Large intestine (tissue), 3 donors: Measurements from ENCODE around the gene COMMD4. TPM values are rescaled to one million over a fixed set of nuclear protein-coding genes. Genes with fewer than 3 reads are reported as not detected.

Experiments used
- DNase-seq, 2 donors: peaks; one replicate each; pipeline versions ENCODE4 v3.0.0 to v3.0.0-alpha.2; 2013
- H3K27ac ChIP-seq: one replicate; pipeline ENCODE4 v1.5.1; 2013; ENCODE audit warnings: low read length
- H3K27me3 ChIP-seq: 2 replicates; pipeline ENCODE4 v1.6.1; 2013; ENCODE audit warnings: low read length; ENCODE audit not compliant: control insufficient read depth, insufficient read depth
- H3K36me3 ChIP-seq: 2 replicates; pipeline ENCODE4 v1.6.1; 2013; ENCODE audit warnings: low read length; ENCODE audit not compliant: control insufficient read depth, insufficient read depth
- H3K4me1 ChIP-seq: one replicate; pipeline ENCODE4 v1.6.1; 2013; ENCODE audit warnings: low read length; ENCODE audit not compliant: control insufficient read depth, insufficient read depth
- H3K4me3 ChIP-seq: one replicate; pipeline ENCODE4 v1.5.1; 2013; ENCODE audit warnings: low read length
- H3K9me3 ChIP-seq: one replicate; pipeline ENCODE4 v1.6.1; 2013; ENCODE audit warnings: mild to moderate bottlenecking, low read depth, low read length, moderate library complexity; ENCODE audit not compliant: control insufficient read depth
- WGBS: methylation state at CpG from one replicate; pipeline ENCODE4 v1.1.5; 2013; ENCODE audit warnings: low lambda C conversion rate; ENCODE audit not compliant: insufficient coverage; 5-methylcytosine and 5-hydroxymethylcytosine counted together
- polyA plus RNA-seq: library from polyadenylated mRNA; unstranded; fragments of 120-200 nt; gene quantifications from one replicate; pipeline ENCODE4 v1.2.1, GENCODE V29; 2013

The COMMD4 gene
- polyA plus RNA-seq, 1 donor = 79.9 TPM

DNA sequence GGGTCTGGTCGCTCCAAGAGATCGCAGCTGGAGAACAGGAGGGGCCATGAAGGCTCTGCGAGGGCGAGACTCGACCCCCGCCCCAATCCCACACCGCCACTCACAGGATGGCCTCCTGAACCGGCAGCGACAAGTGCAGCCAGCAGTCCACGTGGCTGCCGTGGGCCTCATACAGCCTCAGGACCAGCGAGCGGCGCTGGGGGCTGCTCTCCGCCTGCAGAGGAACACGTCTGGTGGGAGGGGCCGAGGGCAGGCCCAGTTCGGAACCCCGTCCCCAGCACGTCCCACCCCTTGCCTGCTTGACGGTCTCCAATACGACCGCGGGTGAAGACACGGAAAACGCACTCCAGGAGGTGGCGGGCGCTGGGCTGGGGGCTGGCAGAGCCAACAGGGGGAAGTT lies 20.1 kb downstream of the COMMD4 start:
- no CpG with 5 or more reads among the region's 28 CpGs for WGBS
- Histone ChIP-seq H3K36me3 (peaks cover 67% of the 10 kb centered on the region), H3K4me1 (no peaks in the 10 kb centered on the region), H3K9me3 (no peaks in the 10 kb centered on the region), H3K4me3 (no peak overlapping the region), H3K27ac (no peak overlapping the region), H3K27me3 (no peaks in the 10 kb centered on the region)
- no peak for DNase-seq

- Histone ChIP-seq H3K4me3 (no peak overlapping the region), H3K27me3 (no peaks in the 10 kb centered on the region), H3K27ac (no peak overlapping the region), H3K36me3 (peaks cover 72% of the 10 kb centered on the region), H3K9me3 (no peaks in the 10 kb centered on the region), H3K4me1 (no peaks in the 10 kb centered on the region)
- no peak for DNase-seq
- WGBS = no CpG with 5 or more reads among the region's 20 CpGs
These were observed 20.7 kb downstream of the COMMD4 start for GRCh38 chr15:75356517-75356916.

DNA sequence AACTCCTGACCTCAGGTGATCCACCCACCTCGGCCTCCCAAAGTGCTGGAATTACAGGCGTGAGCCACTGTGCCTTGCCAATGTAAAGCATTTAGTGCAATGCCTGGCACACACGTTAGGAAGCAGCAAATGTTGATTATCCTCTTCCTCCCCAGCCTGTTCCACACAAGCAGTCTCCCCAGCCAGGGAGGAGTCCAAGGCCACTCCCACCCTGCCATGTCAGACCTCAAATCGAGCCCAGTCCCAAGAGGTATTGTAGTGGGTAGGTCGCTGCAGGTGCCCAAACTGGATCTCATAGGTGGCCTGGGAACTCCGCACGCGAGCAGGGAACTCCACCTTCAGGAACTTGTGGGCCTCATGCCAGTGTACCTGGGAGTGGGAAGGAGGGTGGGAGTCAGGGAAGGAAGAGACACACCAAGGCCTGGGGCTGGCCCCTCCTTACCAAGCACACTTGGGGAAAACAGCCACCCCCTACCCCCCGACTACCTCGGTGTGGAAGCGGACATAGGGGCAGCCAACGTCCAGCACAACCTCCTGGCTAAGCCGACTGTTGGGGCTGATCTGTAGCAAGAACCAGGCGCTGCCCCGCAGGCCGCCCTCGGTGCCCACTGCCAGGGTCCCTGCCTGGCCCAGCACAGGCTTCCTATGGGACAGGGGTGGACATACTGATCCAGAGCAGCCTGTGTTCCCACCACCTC lies 22.3 kb downstream of the COMMD4 start:
- H3K36me3 ChIP-seq = peaks cover 86% of the 10 kb centered on the region
- H3K27me3 ChIP-seq = no peaks in the 10 kb centered on the region
- H3K9me3 ChIP-seq = no peaks in the 10 kb centered on the region
- H3K4me1 ChIP-seq = no peaks in the 10 kb centered on the region
- DNase-seq = no peak
- H3K4me3 ChIP-seq = no peak overlapping the region
- H3K27ac ChIP-seq = no peak overlapping the region
- no CpG with 5 or more reads among the region's 17 CpGs for WGBS

DNA sequence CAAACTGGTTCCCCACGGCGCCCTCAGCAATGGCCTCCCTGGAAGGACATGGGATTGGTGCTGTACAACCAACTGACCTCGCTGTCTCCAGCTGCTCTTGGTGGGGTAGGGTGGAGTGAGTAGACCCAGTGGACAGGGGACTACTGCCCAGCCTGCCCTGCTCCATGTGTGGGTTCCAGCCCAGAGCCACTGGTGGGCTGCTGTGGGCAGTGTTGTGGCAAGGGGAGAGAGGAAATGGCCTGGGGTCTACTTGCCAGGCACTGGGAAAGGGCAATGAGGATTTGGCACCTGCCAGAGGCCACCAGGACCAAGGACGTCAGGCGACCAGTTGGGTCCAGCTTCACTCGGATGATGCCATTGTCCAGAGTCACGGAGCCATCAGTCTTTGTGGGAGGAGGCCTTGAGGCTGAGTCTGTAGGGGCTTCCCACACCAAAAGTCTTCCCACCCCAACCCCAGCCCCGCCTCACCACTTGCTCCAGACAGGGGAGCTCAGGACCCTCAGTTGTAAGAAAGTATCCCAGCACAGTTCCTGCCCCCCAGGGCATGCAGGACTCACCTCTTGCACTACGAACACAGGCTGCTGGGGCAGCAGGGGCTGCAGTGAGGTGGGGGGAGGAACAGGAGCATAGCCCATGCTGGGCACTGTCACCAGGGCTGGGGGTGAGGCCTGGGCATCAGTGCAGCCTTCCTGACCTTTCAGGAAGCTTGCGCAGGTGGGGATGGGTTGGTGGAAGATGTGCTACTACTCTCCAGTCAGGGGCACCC lies 23.1 kb downstream of the COMMD4 start:
- peaks cover 87% of the 10 kb centered on the region for H3K36me3 ChIP-seq
- no peak for DNase-seq
- H3K4me1 ChIP-seq = no peaks in the 10 kb centered on the region
- no peaks in the 10 kb centered on the region for H3K9me3 ChIP-seq
- no CpG with 5 or more reads among the region's 10 CpGs for WGBS
- no peak overlapping the region for H3K27ac ChIP-seq
- H3K27me3 ChIP-seq = no peaks in the 10 kb centered on the region
- no peak overlapping the region for H3K4me3 ChIP-seq

- H3K9me3 ChIP-seq = no peaks in the 10 kb centered on the region
- peaks cover 91% of the 10 kb centered on the region for H3K36me3 ChIP-seq
- no CpG with 5 or more reads among the region's 15 CpGs for WGBS
- no peak for DNase-seq
- no peaks in the 10 kb centered on the region for H3K4me1 ChIP-seq
- no peaks in the 10 kb centered on the region for H3K27me3 ChIP-seq
- H3K27ac ChIP-seq = no peak overlapping the region
- H3K4me3 ChIP-seq = no peak overlapping the region
These were observed 23.8 kb downstream of the COMMD4 start for GRCh38 chr15:75359537-75360250.

DNA sequence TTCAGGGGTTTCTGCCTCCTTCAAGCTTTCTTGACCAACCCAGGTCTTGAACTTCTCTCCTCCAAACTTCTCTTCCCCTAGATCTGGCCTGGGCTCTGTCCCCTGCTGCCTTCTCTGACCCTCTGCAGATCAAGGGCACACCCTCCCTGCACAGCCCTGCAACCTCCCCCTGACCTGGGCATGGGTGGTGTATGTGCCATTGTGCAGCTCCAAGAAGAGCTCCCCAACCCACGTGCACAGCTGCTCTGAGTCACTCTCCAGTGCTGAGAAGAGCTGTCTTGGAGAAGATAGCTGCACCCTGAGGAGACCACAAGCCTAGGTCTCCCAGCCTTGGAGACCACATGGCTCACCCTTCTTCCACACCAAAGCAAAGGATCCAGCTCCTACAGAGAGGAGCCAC lies 24.5 kb downstream of the COMMD4 start:
- no CpG with 5 or more reads among the region's 1 CpG for WGBS
- no peaks in the 10 kb centered on the region for H3K4me1 ChIP-seq
- no peak overlapping the region for H3K4me3 ChIP-seq
- no peak for DNase-seq
- H3K36me3 ChIP-seq = peaks cover 92% of the 10 kb centered on the region
- H3K27me3 ChIP-seq = no peaks in the 10 kb centered on the region
- H3K27ac ChIP-seq = no peak overlapping the region
- H3K9me3 ChIP-seq = no peaks in the 10 kb centered on the region

- Histone ChIP-seq H3K27ac (no peak overlapping the region), H3K4me1 (no peaks in the 10 kb centered on the region), H3K9me3 (no peaks in the 10 kb centered on the region), H3K27me3 (no peaks in the 10 kb centered on the region), H3K4me3 (no peak overlapping the region), H3K36me3 (peaks cover 93% of the 10 kb centered on the region)
- DNase-seq = no peak
- no CpG with 5 or more reads among the region's 7 CpGs for WGBS
These were observed 25.0 kb downstream of the COMMD4 start for GRCh38 chr15:75360856-75361255.

GRCh38 chr15:75361361-75361988 lies 25.6 kb downstream of the COMMD4 start:
- H3K27me3 ChIP-seq = no peaks in the 10 kb centered on the region
- H3K36me3 ChIP-seq = peaks cover 93% of the 10 kb centered on the region
- no peak overlapping the region for H3K4me3 ChIP-seq
- H3K9me3 ChIP-seq = no peaks in the 10 kb centered on the region
- H3K27ac ChIP-seq = no peak overlapping the region
- no peaks in the 10 kb centered on the region for H3K4me1 ChIP-seq
- WGBS = no CpG with 5 or more reads among the region's 10 CpGs
- DNase-seq = no peak

DNA sequence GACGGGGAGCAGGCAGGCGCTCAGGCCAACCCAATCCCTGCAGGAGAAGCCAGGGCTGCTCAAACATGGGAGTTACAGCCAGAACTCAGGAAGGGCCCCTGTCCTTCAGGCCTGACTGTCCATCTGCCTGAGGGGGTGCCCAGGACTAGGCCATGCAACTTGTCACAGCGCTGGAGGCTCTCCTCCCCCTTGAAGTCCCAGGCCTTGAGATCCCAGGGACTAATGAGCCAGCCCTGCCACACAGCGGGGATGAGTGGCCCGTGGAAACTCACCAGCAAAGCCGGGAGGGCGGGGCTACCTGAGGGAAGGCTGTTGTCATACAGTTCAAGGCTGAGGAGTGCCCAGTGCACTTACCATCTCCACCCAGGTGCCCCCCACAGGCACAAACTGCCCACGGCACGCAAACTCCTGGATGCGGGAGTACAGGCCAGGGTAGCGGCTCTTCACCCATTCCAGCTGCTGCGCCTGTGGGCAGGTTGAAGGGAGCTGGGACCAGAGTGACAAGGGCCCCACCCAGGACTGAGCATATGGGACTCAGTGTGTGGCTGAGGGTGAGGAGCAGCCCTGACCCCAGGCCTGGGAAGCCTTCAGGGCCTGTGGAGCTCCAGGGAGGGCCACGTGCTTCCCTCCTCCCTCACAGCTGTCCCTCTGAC lies 26.3 kb downstream of the COMMD4 start:
- Histone ChIP-seq H3K4me3 (no peak overlapping the region), H3K36me3 (peaks cover 93% of the 10 kb centered on the region), H3K27ac (no peak overlapping the region), H3K4me1 (peaks cover under 1% of the 10 kb centered on the region), H3K9me3 (no peaks in the 10 kb centered on the region), H3K27me3 (no peaks in the 10 kb centered on the region)
- DNase-seq = no peak
- WGBS = no CpG with 5 or more reads among the region's 13 CpGs
